Measurements from ENCODE around the gene WDR6. TPM values are rescaled to one million over a fixed set of nuclear protein-coding genes. Genes with fewer than 3 reads are reported as not detected.
A peak's percentile ranks its signal among the peaks of the same experiment; 100 is the strongest.

Gene WDR6, protein sequence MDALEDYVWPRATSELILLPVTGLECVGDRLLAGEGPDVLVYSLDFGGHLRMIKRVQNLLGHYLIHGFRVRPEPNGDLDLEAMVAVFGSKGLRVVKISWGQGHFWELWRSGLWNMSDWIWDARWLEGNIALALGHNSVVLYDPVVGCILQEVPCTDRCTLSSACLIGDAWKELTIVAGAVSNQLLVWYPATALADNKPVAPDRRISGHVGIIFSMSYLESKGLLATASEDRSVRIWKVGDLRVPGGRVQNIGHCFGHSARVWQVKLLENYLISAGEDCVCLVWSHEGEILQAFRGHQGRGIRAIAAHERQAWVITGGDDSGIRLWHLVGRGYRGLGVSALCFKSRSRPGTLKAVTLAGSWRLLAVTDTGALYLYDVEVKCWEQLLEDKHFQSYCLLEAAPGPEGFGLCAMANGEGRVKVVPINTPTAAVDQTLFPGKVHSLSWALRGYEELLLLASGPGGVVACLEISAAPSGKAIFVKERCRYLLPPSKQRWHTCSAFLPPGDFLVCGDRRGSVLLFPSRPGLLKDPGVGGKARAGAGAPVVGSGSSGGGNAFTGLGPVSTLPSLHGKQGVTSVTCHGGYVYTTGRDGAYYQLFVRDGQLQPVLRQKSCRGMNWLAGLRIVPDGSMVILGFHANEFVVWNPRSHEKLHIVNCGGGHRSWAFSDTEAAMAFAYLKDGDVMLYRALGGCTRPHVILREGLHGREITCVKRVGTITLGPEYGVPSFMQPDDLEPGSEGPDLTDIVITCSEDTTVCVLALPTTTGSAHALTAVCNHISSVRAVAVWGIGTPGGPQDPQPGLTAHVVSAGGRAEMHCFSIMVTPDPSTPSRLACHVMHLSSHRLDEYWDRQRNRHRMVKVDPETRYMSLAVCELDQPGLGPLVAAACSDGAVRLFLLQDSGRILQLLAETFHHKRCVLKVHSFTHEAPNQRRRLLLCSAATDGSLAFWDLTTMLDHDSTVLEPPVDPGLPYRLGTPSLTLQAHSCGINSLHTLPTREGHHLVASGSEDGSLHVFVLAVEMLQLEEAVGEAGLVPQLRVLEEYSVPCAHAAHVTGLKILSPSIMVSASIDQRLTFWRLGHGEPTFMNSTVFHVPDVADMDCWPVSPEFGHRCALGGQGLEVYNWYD
- polyA plus RNA-seq (2013, experiment 1 of 2; ENCODE audit: insufficient read length), result 98.5 TPM
- 103 TPM for polyA plus RNA-seq (2013, experiment 2 of 2; ENCODE audit: insufficient read length)

DNA sequence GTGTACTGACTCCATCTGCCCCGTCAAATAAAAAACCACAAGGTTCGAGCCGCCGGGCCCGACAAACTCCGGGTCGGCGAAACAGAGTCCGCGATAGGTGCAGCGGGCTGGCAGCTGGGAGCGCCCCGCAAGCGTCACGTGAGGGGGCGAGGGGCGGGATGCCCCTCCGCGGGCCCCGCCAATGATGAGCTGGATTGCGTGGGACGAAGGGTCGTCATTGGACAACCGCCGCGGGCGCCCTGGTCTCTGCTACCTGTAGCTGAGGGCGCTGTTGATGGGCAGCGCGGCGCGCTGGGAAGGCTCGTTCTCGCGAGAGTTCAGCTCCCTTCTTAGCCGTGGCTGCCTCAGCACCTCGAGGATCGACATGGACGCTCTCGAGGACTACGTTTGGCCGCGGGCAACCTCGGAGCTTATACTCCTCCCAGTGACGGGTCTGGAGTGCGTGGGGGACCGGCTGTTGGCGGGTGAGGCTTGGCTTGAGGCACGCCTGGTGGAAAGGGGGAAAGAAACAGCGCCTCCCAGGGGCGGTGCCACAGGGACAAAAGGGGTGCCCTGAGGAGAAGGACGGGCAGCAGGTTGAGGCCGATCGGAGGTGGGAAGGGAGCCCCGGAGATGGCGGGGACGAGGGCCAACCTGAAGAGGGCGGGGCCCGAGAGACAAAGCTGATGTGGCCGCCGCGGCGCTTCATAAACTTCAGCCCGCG is at the start of gene WDR6:
WDR6 (plus strand) TSS at position 324 of the 703 bp plus-strand sequence; CDS start at position 365, 41 bp downstream.
- DNase-seq, result peak; percentile 99

DNA sequence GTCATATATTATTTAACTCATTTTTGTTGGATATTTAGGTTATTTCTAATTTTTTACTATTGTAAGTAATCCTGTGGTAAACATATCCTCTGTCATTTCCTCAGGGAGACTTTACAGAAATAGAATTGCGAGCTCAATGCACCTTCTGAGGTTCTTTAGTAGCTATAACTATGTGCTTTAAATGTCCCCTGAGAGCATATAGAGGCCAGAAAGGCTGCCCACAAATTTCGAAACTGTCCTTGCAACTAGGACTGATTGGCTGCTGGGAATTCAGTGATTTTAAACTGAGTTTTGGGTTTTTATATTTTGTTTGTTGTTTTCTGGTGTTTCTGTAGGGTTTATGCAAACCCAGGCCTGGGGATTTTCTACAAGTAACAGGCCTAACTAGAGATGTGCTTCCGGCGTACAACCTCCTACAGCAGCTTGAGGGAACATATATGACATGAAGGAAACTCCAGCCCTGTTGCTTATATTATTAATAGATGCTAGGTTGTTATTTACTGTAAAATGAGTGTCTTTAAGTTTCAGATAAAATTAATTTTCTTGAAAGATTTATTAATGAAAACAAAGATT is 46.3 kb upstream of the WDR6 start:
- DNase-seq, result peak; percentile 14

DNA sequence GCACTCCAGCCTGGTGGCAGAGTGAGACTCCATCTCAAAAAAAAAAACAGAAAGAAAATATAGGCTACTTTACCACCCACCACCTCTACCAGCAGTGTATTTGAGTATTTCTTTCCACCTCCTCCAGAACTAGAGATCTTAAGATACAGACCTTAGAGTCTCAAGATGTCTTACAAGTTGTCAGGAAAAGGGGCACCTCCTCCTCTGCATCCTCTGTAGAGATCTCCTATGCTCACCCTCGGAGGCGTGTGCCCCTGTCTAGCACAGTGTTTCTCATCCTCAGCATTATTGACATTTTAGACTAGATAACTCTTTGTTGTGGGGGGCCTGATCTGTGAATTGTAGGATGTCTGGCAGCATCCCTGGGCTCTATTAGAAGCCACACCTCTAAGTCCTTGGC is 44.9 kb upstream of the WDR6 start:
- DNase-seq, result no peak

DNA sequence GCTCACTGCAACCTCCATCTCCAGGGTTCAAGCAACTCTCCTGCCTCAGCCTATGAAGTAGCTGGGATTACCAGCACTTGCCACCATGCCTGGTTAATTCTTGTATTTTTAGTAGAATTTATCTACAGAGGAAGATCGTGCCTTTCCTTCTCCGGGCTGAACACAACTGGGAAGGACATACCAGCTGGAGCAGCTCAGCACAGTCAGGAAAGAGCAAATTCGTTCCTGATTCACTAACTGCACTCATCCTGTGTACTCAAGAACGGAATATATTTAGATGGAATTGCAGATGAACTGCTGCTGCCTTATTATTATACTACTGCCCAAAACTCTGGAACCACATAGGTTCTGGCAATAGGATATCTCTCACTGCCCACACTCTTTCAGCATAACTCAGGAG is 44.3 kb upstream of the WDR6 start:
- DNase-seq, result no peak

DNA sequence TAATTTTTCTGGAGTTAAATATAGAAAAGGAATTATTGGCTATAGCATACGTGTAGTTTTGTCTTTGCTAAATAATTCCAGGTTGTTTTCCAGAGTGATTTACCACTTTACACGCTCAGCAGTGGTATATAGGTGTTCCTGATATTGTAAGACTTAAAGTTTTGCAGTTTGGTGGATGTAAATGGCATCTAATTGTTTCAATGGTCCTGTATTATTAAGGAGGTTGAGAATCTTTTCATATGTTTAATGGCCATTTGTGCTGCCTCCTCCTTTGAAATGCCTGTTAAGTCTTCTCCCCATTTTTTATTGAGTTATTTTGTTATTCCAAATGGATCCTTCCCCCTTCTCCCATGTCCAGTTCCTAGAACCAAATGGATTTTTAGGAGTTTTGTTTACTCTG is 43.6 kb upstream of the WDR6 start:
- no peak for DNase-seq

DNA sequence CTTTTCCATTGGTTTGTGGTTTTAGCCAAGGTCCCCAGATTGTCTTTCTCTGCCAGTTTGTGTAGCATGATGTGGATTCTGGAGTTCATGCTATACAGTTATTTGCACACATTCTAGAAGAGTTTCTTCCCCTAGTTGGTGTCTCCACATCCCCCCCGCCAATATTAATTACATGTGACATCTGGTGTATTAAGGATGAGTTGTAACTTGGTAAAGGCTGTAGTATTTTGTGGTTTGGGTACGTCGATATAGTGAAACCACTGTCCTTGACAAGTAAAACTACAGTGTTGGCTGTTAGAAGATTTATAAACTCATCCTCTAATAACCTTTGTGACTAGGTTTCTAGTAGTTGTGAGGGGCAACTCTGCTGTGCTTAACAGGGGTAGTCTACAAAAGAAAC is 40.8 kb upstream of the WDR6 start:
- peak; percentile 44 for DNase-seq

DNA sequence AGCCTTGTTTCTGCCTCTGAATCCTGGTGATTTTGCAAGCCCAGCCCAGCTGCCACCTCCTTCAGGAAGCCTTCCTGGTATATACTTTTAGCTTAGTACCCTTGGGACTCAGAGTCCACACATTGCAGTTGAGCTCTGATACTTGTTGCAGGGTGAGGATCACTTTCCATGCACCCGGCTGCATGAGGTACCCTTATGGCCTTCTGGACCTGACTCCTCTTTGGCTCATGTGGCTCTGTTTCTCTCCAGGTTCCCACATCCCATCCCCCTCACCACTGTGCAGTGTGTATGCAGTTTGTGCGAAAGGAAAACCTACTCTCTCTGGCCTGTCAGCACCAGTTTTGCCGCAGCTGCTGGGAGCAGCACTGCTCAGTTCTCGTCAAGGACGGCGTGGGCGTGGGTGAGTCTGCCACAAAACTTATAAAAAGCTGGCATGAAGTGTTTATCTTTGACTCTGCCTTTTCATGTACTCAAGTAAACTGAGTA is 40.3 kb upstream of the WDR6 start:
- DNase-seq, result no peak

DNA sequence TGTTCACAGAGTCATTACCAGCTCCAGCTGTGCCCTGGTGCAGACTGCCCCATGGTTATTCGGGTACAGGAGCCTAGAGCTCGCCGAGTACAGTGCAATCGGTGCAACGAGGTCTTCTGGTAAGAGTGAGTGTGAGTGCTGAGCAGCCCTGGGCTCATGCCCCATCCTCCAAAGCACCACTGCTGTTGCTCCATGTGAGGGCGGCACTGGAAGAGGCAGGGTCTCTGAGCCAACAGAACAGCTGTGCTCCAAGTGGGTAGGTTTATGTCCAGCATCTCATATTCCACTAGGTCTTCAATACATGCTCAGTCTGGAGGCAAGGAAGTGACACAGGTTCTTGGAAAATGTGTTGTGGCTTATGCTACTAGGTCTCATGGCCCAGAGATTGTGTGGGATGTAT is 36.6 kb upstream of the WDR6 start:
- DNase-seq, result no peak

DNA sequence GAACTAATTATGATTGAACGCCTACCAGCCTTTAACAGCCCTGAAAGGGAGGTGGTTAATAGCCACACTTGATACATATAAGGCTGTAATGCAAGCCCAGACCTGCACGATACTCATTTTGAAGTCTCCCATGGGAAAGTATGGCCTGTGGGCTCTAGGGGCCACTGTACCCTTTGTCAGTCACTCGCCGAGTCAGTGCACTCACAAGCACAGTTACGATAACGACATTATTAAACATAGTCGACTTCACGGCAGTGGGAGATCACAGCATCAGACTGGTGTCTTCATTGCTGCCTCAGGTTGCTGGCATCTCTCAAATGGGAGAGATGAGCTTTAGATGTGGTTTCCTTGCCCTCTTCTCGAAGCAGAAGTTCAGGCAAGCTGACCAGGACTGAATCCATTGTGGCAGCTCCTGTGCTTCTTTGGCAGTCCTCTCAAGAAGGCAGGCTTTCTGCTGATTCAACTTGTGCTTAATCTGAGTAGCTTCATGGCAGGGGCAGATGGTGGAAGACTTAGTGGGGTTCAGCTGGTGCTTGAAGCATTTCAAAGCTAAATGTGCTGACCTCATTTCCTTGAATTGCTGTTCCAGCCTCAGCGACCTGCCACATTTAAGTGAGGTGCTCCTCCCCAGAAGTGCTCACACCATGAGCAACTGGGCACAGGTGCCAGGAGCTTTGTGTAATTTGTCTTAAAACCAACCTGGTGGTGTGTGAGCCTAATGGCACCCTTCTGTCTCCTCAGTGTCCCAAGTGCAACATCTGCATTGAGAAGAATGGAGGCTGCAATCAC is 32.9 kb upstream of the WDR6 start:
- no peak for DNase-seq

DNA sequence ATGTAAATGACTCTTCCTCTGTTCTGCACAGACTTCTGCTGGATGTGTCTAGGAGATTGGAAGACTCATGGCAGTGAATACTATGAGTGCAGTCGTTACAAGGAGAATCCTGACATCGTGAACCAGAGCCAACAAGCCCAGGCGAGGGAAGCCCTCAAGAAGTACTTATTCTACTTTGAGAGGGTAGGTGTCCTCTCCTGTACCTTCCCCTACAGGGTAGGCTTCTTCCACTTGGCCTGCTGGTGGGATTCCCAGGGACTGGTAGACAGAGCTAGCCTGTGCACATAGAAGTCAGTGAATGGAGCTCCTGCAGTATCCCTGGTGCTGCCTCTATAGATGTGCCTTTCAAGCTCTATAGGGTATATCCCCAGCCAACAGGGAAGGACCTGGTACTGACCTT is 27.7 kb upstream of the WDR6 start:
- no peak for DNase-seq

DNA sequence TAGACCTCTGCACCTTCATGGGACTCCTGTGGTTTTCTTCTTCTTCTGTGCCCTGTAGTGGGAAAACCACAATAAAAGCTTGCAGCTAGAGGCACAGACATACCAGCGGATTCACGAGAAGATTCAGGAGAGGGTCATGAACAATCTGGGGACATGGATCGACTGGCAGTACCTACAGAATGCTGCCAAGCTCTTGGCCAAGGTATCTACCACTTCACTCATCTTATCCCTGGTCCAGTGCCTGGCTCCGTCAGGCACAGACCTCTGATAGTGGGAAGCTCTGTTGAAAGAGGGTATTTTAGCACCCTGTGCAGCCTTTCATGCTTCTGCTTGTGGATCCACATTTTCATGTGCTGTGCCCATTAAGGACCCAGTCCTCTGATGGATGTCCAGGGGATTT is 26.9 kb upstream of the WDR6 start:
- DNase-seq, result no peak

DNA sequence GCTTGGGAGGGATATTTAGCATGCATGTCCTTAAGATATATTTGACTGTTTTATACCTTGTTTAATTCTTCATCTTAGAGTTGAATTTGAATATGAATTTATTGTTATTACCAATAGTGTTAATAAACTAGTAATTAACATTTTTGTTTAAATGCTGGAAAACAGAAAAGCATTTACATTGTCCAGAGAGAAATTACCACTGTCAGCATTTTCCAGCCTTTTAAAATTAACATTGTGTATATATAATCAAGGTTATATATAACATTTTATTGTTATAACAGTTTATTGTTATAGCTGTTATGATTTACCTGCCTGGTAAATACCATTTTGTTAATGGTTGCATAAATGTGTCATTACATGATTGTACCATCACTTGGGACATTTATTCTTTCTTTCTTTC is 25.2 kb upstream of the WDR6 start:
- no peak for DNase-seq

DNA sequence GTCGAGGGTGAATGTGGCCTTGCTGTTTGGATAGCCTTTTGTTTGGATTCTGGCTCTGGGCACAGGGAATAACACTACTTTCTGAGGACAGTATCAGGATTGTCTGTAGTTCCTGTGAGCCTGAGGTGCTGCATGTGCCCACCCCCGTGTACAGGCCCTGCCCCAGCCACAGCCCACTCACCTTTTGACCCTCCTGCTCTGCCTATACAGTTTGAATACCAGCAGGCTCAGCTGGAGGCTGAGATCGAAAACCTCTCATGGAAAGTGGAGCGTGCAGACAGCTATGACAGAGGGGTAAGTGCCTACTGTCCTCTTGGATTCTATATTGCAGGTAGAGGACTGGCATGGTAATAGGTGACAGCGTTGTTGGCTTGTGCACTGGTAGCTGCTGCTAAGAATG is 24.5 kb upstream of the WDR6 start:
- DNase-seq, result no peak

DNA sequence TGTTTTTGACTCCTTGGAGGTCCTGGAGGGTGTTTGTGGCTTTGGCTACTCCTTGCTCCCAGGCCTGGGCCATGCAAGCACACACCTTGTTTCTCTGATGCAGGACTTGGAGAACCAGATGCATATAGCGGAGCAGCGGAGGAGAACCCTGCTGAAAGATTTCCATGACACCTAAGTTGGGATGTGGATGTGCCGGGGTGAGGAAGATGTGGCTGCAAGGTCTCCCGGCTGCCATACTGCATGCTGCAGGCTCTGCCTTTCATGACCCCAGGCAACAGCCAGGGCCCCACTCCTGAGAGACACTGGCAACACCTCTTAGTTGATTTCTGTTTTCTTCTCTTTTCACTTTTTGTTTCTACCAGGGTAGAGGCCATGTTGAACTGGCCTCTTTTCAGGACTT is 24.1 kb upstream of the WDR6 start:
- no peak for DNase-seq

DNA sequence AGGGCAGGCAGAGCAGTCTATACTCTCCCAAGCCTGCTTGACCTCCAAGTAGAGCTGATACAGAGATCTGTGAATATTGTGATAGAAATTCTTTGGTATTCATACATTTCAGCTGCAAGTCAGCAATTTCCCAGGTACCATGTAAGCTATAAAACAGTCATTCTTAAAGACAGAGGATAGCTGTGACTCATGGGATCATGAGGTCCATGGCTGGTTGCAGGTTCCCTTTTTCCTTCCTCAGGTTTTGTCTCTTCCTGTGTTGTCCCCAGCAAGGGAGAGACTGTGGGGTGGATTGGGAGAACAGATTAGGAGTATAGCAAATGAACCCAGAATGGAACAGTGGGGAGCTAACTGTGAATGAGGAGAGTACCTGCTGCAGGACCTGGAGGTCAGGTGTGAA is 22.5 kb upstream of the WDR6 start:
- DNase-seq, result no peak

DNA sequence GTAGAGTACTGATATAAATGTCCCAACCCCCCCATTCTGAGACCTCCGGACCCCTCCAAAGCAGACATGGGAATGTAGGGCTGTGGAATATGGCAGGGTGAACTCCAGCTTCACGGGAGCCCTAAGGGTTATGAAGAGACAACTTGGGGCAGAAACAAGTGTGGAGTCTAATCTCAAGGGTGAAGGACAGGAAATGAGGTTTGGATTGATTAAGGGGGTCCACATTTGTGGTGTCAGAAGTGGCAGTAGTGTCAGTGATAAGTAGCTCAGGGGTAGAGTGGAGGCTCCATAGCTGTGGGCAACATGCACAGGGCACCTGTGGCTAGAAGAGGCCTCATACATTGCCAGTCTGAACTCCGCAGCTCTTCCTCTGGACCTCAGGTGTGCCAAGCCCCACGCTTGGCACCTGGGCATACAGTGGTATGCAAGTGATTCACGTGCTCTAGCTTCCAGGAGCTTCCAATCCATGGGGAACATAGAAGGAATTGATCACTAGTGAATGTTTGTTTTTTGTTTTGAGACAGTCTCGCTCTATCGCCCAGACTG is 21.3 kb upstream of the WDR6 start:
- no peak for DNase-seq

DNA sequence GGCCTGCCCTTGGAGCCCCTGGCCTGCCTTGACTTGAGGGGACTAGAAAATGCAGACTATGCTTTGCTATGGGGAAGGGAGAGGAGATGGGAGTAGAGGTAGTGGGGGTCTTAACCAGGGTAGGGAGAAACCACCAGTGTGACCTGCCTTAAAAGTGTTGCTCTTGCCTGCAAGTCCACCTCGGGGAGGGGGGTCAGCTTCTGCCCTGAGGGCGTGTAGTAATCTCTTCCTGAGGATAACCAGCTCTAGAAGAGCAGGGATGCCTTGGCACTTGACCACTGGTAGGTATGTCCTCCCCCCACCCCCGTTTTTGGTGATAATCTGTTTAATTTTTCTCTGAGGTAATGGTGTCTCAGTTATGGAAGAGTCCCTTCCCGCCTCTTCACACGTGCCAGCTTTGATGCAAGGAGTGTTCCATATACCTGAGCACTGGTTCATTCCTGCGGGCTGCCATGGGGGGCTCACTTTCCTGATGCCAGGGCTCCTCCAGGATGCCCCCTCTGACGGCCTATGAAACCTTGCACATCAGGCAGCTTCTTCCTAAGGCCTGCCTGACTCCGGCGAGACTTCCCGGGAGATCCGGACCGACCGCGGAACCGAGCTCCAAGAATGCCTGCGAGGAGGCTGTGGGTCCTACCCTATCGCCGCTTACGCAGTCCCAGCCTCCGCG is 17.9 kb upstream of the WDR6 start:
- DNase-seq, result no peak

DNA sequence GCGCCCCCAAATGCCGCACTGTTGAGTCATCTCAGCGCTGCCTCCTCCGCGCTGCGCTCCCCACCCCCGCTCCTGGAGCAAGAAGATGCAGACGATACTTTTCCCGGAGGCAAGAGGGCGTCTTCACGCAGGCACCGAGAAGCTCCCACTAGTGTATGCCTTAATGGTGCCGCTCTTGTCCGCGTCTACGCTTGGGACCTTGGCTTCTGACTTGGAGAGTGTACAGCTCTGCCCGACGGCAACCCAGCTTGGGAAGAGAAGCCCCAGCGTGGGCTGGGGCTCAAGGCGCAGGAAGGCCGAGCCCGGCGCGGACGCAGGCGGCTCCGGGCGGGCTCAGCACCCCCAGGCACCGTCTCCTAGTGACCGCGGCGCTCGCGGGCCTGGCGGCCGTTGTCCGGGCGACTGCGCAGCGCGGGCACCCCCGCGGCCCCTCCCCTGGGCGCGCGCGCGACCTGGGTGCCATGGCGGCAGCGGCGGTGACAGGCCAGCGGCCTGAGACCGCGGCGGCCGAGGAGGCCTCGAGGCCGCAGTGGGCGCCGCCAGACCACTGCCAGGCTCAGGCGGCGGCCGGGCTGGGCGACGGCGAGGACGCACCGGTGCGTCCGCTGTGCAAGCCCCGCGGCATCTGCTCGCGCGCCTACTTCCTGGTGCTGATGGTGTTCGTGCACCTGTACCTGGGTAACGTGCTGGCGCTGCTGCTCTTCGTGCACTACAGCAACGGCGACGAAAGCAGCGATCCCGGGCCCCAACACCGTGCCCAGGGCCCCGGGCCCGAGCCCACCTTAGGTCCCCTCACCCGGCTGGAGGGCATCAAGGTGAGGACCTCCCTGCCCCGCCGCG is 17.2 kb upstream of the WDR6 start, which contains the start of gene P4HTM:
P4HTM (plus strand) TSS at position 446 of the 840 bp plus-strand sequence; CDS start at position 462, 16 bp downstream.
- peak; percentile 94 for DNase-seq

Data from fibroblast of skin of abdomen (primary cell).